Right cardiac atrium (tissue), 5 donors: ENCODE results near the gene RPUSD3. TPM values are rescaled to one million over a fixed set of nuclear protein-coding genes. Genes with fewer than 3 reads are reported as not detected.
A peak's percentile ranks its signal among the peaks of the same experiment; 100 is the strongest.
"Not testable (repeated sequence)": the region's sequence is repeated elsewhere in the genome, so short reads cannot be mapped to it uniquely, and the experiment has no call there.

Source experiments
- ATAC-seq, 2 donors: fragments of 200-7000 bp; cut with Tn5 transposase; one replicate each; pipeline versions ENCODE4 v1.8.0 to v1.9.1; 2020; ENCODE audit warnings: moderate library complexity in 2 of 2, mild to moderate bottlenecking in 1 of 2
- DNase-seq, 3 donors: peaks; one replicate each; pipeline ENCODE4 v3.0.0-alpha.2; 2020
- H3K27ac ChIP-seq: one replicate; pipeline ENCODE4 v1.5.1; 2013; ENCODE audit warnings: mild to moderate bottlenecking, low read length, control low read depth, moderate library complexity
- H3K27me3 ChIP-seq: one replicate; pipeline ENCODE4 v1.6.1; 2013; ENCODE audit not compliant: control insufficient read depth, insufficient read depth
- H3K4me1 ChIP-seq: one replicate; pipeline ENCODE4 v1.6.1; 2013; ENCODE audit warnings: low read length; ENCODE audit not compliant: control insufficient read depth, insufficient read depth
- H3K4me3 ChIP-seq: one replicate; pipeline ENCODE4 v1.5.1; 2013; ENCODE audit warnings: low read length, control low read depth
- H3K9me3 ChIP-seq: one replicate; pipeline ENCODE4 v1.6.1; 2013; ENCODE audit warnings: low read length; ENCODE audit not compliant: control insufficient read depth
- WGBS: extraction: QIAGEN DNeasy Blood & Tissue Kit; methylation state at CpG from one replicate; pipeline ENCODE4 v1.1.7; 2013; 5-methylcytosine and 5-hydroxymethylcytosine counted together
- intact Hi-C, 4 donors: fragments of 100-400 bp; cut with DNase I; formaldehyde crosslinking; loops; one replicate each; pipeline versions ENCODE4 v1.11.0 to v1.14.0; 2022 to 2023
- polyA plus RNA-seq: library from polyadenylated mRNA; stranded (reverse); fragments of 200-250 nt; gene quantifications from one replicate; pipeline ENCODE4 v1.2.3, GENCODE V29; 2013
- total RNA-seq, 4 donors: library from RNA; stranded (reverse); fragmentation: NEBNext Ultra II Directional; extraction: Animal tissue kit (Norgen Biotek cat#: 25700); gene quantifications; one replicate each; pipeline ENCODE4 v1.2.1, GENCODE V29; 2021
- donor health status: healthy with polysubstance abuse.
- donor health status: DM: no; HTN: yes; CAD: no.
- donor health status: DM: no; HTN: no; CAD: no.
- donor health status: DM: no; HTN: yes; CAD: no; lungs with severe emphysema.
- donor health status: DM: yes; HTN: yes; CAD: no.

The RPUSD3 gene
- total and polyA plus RNA-seq, 5 donors, result 31.2 to 43.3 (median 37.7) TPM

- H3K27ac ChIP-seq, H3K4me3 ChIP-seq, H3K9me3 ChIP-seq, H3K27me3 ChIP-seq, intact Hi-C loops, DNase-seq, ATAC-seq, H3K4me1 ChIP-seq: not testable (repeated sequence)
- WGBS, result 78% methylated on average over 10 of the region's 10 CpGs
Observed at GRCh38 chr3:9865125-9865637, 21.4 kb upstream of the RPUSD3 start.

- Histone ChIP-seq H3K9me3 (no peaks in the 10 kb centered on the region), H3K27ac (peak overlapping the region; percentile 76), H3K4me3 (no peak overlapping the region), H3K4me1 (no peaks in the 10 kb centered on the region), H3K27me3 (no peaks in the 10 kb centered on the region)
- 41% methylated on average over 16 of the region's 16 CpGs for WGBS
- ATAC-seq (peak; percentile 40 to 44), DNase-seq (peak; percentile 66 to 85 (median 84))
- intact Hi-C loops, result no loop called here
Observed at GRCh38 chr3:9864200-9864927, 20.6 kb upstream of the RPUSD3 start.

GRCh38 chr3:9863058-9863772, 19.4 kb upstream of the RPUSD3 start:
- H3K9me3 ChIP-seq, result no peaks in the 10 kb centered on the region
- no peaks in the 10 kb centered on the region for H3K27me3 ChIP-seq
- H3K27ac ChIP-seq, result no peak overlapping the region
- DNase-seq (no peak), ATAC-seq (peak in 1 of 2 donors; percentile 7)
- peak overlapping the region; percentile 41 for H3K4me3 ChIP-seq
- intact Hi-C loops, result no loop called here
- H3K4me1 ChIP-seq, result no peaks in the 10 kb centered on the region
- 58% methylated on average over 22 of the region's 22 CpGs for whole genome bisulfite sequencing

GRCh38 chr3:9862391-9863057, 18.7 kb upstream of the RPUSD3 start:
- peak; percentile 78 to 91 (median 89) for DNase-seq
- H3K27ac ChIP-seq, result no peak overlapping the region

GRCh38 chr3:9861626-9862130, 17.9 kb upstream of the RPUSD3 start:
- no peaks in the 10 kb centered on the region for H3K9me3 ChIP-seq
- DNase-seq (no peak), ATAC-seq (no peak)
- H3K4me1 ChIP-seq, result no peaks in the 10 kb centered on the region
- no peak overlapping the region for H3K27ac ChIP-seq
- no peak overlapping the region for H3K4me3 ChIP-seq
- H3K27me3 ChIP-seq, result no peaks in the 10 kb centered on the region
- 88% methylated on average over 5 of the region's 5 CpGs for WGBS
- intact Hi-C loops, result no loop called here

More at GRCh38 chr3:9862391-9863057, 18.7 kb upstream of the RPUSD3 start:
- no peaks in the 10 kb centered on the region for H3K4me1 ChIP-seq
- H3K4me3 ChIP-seq, result peak overlapping the region; percentile 41
- 13% methylated on average over 45 of the region's 45 CpGs for WGBS
- no peaks in the 10 kb centered on the region for H3K27me3 ChIP-seq
- intact Hi-C loops, result no loop called here
- ATAC-seq, result peak; percentile 92 to 94
- no peaks in the 10 kb centered on the region for H3K9me3 ChIP-seq

- WGBS, result 93% methylated on average over 4 of the region's 4 CpGs
- DNase-seq (no peak), ATAC-seq (no peak)
- H3K4me1 ChIP-seq, result no peaks in the 10 kb centered on the region
- no peak overlapping the region for H3K4me3 ChIP-seq
- H3K27me3 ChIP-seq, result no peaks in the 10 kb centered on the region
- no peak overlapping the region for H3K27ac ChIP-seq
- intact Hi-C loops, result no loop called here
- no peaks in the 10 kb centered on the region for H3K9me3 ChIP-seq
Observed at GRCh38 chr3:9861201-9861600, 17.4 kb upstream of the RPUSD3 start.

GRCh38 chr3:9859530-9860025, 15.8 kb upstream of the RPUSD3 start:
- no peaks in the 10 kb centered on the region for H3K27me3 ChIP-seq
- 91% methylated on average over 12 of the region's 12 CpGs for WGBS
- H3K4me3 ChIP-seq, result no peak overlapping the region
- no peak for DNase-seq
- intact Hi-C loops, result no loop called here
- H3K4me1 ChIP-seq, result no peaks in the 10 kb centered on the region
- H3K27ac ChIP-seq, result no peak overlapping the region
- no peak for ATAC-seq
- no peaks in the 10 kb centered on the region for H3K9me3 ChIP-seq

GRCh38 chr3:9855594-9855993, 11.8 kb upstream of the RPUSD3 start:
- DNase-seq (no peak), ATAC-seq (no peak)
- H3K4me3 ChIP-seq, result no peak overlapping the region
- no peaks in the 10 kb centered on the region for H3K4me1 ChIP-seq
- intact Hi-C loops, result no loop called here
- H3K27me3 ChIP-seq, result no peaks in the 10 kb centered on the region
- no peak overlapping the region for H3K27ac ChIP-seq
- 96% methylated on average over 3 of the region's 3 CpGs for WGBS
- no peaks in the 10 kb centered on the region for H3K9me3 ChIP-seq

- H3K27me3 ChIP-seq, intact Hi-C loops, ATAC-seq, DNase-seq, H3K4me1 ChIP-seq, H3K27ac ChIP-seq, H3K9me3 ChIP-seq, H3K4me3 ChIP-seq: not testable (repeated sequence)
- 75% methylated on average over 11 of the region's 11 CpGs for WGBS
Observed at GRCh38 chr3:9854291-9854940, 10.6 kb upstream of the RPUSD3 start.

- no peaks in the 10 kb centered on the region for H3K9me3 ChIP-seq
- intact Hi-C loops, result no loop called here
Observed at GRCh38 chr3:9852528-9852927, 8.7 kb upstream of the RPUSD3 start.

More at GRCh38 chr3:9852528-9852927, 8.7 kb upstream of the RPUSD3 start:
- no peaks in the 10 kb centered on the region for H3K27me3 ChIP-seq
- no peak for DNase-seq
- H3K4me1 ChIP-seq, result no peaks in the 10 kb centered on the region
- ATAC-seq, result no peak
- H3K27ac ChIP-seq, result no peak overlapping the region
- WGBS, result 92% methylated on average over 6 of the region's 6 CpGs
- H3K4me3 ChIP-seq, result no peak overlapping the region
